Right lobe of liver (tissue), 4 donors: ENCODE data around the gene MED12L.

Source experiments
- POLR2A ChIP-seq: fragments of 450-650 bp; IDR thresholded peaks from one replicate; pipeline ENCODE4 v1.6.1; 2017; ENCODE audit warnings: antibody characterized with exemption, mild to moderate bottlenecking
- TF ChIP-seq, protein P1 (sequence below), 4 donors: fragments of 200-600 bp in 3 of 4; fragments of 450-650 bp in 1 of 4; IDR thresholded peaks; one replicate each; pipeline versions ENCODE4 v1.5.1 to v1.8.0; 2016 to 2022; ENCODE audit warnings: antibody characterized with exemption in 4 of 4, mild to moderate bottlenecking in 2 of 4
- donor health status: DM: no; HTN: no; CAD: no.
- donor health status: DM: no; HTN: no; CAD: no.
- donor health status: DM: no; HTN: yes; CAD: no.

DNA sequence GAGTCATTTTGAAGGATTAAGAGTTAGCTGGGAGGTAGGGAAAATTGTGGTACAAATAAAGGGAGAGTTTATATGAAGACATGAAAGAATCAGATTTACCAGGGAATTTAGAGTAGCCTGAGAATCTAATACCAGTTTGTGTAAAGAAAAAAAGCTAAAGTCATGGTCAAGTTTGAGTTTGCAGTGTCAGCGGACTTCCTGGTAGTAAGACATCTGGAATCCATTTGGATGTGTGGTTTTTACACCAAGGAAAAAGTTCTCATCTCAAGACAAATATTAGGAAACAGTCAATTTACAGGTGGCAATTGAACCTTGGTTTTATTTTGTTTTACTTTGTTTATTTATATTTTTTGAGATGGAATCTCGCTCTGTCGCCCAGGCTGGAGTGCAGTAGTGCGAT is 300.6 kb downstream of the MED12L start:
- TF ChIP-seq, protein P1, sequence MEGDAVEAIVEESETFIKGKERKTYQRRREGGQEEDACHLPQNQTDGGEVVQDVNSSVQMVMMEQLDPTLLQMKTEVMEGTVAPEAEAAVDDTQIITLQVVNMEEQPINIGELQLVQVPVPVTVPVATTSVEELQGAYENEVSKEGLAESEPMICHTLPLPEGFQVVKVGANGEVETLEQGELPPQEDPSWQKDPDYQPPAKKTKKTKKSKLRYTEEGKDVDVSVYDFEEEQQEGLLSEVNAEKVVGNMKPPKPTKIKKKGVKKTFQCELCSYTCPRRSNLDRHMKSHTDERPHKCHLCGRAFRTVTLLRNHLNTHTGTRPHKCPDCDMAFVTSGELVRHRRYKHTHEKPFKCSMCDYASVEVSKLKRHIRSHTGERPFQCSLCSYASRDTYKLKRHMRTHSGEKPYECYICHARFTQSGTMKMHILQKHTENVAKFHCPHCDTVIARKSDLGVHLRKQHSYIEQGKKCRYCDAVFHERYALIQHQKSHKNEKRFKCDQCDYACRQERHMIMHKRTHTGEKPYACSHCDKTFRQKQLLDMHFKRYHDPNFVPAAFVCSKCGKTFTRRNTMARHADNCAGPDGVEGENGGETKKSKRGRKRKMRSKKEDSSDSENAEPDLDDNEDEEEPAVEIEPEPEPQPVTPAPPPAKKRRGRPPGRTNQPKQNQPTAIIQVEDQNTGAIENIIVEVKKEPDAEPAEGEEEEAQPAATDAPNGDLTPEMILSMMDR (IDR thresholded peaks at IDR 0.05), result no peak
- no peak for TF ChIP-seq POLR2A
